CD1c-positive myeloid dendritic cell (primary cell): Measurements from ENCODE around the gene C11orf58.

Source experiments
- DNase-seq: peaks from one replicate; pipeline ENCODE4 v3.0.0-alpha.2; 2016; ENCODE audit errors: extremely low spot score

C11orf58 gene

DNA sequence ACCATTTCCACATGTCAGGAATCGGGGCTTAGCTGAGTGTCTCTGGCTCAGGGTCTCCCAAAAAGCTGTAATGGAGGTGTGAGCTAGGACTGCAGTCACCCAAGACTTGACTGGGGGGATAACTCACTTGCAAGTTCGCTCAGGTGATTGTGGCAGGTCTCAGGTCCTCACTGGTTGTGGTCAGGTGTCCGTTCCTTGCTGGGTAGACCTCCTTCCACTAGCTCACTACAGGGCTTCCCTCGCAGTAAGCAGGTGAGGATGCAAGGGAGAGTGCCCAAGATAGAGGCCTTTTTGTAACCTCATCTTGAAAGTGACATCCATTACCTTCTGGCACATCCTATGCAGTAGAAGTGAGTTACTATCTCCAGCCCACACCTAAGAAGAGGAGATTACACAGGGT lies 29.5 kb downstream of the C11orf58 start:
- no peak for DNase-seq

DNA sequence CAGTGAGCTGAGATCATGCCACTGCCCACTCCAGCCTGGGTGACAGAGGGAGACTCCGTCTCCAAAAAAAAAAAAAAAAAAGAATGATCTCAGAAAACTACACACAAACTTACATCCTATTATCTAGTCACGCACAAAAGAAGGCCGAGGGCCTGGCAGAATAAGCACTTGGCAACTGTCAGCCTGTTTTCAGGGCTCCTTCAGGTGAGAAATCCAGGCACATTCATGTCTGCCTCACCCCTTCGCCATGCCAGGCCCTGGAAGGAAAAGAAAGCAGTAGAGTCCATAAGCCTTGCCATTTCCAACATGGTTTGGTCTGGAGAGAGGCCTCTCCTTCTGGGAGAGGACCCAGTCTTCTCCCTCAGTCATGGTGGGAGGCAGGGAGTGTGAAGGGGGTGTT lies 30.9 kb downstream of the C11orf58 start:
- DNase-seq, result no peak

DNA sequence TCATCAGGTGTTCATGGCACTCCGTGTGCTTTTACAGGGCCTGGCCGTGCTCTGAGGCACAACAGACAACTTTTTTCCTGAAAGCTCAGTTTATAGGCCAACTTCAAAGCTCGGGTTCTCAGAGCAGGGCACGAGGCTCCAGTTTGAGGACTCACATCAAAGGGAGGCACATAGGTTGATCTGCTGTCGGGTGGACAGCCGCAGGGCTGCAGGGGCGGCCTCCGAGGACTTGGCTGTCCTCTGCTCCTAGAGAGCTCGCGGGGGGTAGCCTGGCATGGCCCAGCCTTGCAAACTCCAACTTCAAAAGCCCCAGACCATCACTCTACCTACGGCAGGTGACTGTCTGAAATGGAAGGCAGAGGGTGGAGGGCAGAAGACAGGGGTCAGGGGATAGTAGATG lies 31.6 kb downstream of the C11orf58 start:
- no peak for DNase-seq

- DNase-seq, result no peak
Observed at GRCh38 chr11:16771350-16772140, 33.1 kb downstream of the C11orf58 start.

DNA sequence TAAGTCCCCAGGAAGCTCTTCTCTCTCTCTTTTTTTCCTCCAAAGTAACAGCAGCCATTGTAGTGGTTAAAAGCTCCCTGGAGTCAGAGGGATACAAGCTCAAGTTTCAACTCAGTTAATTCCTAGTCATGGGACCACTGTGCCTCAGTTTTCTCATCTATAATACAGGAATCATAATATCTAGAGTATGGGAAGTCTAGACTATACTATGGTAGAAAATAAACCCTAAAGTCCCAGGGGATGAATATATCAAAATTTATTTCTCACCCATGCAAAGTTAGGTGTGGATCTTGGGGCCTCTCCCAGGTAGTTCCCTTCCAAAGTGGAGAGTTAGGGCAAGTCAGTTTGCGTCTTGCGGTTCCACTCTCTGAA lies 33.7 kb downstream of the C11orf58 start:
- no peak for DNase-seq

GRCh38 chr11:16773981-16774935 lies 35.8 kb downstream of the C11orf58 start:
- DNase-seq, result no peak

GRCh38 chr11:16774936-16775613 lies 36.6 kb downstream of the C11orf58 start:
- DNase-seq, result no peak

GRCh38 chr11:16775614-16776283 lies 37.3 kb downstream of the C11orf58 start:
- no peak for DNase-seq

- DNase-seq, result no peak
Observed at GRCh38 chr11:16776711-16777612, 38.5 kb downstream of the C11orf58 start.

- no peak for DNase-seq
Observed at GRCh38 chr11:16777613-16777975, 39.1 kb downstream of the C11orf58 start.

- DNase-seq, result no peak
Observed at GRCh38 chr11:16778286-16778685, 39.8 kb downstream of the C11orf58 start.

- no peak for DNase-seq
Observed at GRCh38 chr11:16778876-16779275, 40.4 kb downstream of the C11orf58 start.

GRCh38 chr11:16779436-16779835 lies 41.0 kb downstream of the C11orf58 start:
- peak; percentile 78 for DNase-seq

DNA sequence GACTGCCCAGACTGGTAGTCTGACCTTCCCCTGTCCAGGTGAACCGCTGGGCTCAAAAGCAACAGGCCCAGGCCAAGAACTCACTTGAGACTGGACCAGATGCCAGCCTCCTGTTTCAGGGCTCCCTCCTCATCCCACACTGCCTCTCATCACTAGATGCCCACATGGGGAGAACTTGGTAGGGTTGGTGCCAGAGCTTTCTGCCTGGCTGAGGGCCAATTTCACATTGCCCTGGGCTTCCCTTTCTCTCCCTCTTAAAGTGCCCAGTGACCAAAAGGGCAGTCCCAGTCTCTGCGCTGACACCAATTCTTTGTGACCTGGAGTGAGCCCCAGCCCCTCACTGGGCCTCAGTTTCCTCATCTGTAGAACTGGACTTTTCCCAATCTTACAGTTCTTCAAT lies 41.7 kb downstream of the C11orf58 start:
- DNase-seq, result no peak

- DNase-seq, result no peak
Observed at GRCh38 chr11:16780698-16781550, 42.5 kb downstream of the C11orf58 start.

DNA sequence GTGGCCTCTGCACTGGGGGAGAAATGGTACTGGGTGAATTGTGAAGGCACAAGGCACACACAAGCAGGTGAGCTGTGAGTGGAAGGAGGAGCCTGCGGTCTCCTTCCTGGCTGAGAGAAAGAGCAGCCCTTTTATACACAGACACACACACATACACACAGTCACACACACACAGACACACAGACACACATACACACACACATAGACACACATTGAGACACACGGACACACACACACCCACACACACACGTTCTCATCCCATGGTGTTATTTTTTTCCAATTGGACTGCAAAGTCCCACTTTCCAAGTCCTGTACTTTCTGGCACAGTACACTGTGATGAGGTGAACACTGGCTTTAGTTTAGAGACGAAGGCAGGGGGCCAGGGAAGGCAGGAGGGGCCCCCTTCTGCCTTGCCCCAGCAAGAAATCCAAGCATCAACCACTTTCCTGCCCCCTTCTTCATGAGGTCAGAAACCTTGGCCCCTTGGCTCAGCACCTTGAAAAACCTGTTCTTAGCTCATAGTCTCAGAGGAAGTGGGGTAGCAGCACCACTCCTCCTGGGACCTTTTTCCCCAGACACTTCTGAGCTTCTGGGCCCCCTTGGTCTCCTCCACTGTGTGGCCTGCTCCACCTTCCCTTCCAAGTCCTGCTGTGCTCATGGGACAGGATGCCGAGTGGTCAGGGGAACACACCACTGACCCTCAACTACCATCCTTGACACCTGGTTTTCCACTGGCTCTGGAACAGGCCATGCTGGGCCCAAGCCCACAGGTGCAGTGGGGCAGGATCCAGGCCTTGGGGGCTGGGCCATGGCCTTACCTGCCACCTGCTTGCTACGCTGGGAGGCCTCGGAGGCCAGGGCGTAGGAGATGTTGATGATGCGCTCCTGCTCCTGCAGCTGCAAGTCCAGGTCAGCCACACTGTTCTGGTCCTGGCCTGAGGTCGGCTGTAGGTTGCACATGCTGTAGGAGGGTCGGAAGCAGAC lies 43.8 kb downstream of the C11orf58 start:
- DNase-seq, result no peak

DNA sequence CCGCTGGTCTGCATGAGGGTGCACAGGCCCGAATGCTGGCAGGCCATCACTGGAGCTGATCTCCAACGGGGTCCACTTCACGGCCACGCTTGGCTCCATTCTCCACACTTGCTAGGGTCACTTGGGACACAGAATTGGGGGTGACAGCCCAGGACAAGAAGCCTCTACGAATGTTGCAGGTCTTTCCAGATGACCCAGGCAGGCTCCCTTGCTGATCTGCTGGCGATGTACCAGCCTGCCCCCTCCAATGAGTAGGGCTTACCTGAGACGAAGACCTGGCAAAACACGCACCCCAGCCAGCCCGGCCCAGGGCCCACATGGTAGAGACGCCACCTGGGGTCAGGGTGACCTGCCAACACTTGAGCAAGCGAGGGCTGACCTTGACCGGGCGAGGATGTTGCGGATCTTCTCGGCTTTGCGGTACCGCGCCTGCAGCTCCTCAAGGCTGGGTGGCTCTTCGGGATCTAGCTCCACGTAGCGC lies 44.9 kb downstream of the C11orf58 start:
- no peak for DNase-seq

- DNase-seq, result no peak
Observed at GRCh38 chr11:16784097-16784496, 45.6 kb downstream of the C11orf58 start.
